Head of caudate nucleus (tissue), 42 donors: ENCODE data around the gene ZC3H12A.

ENCODE experiments used
- DNase-seq, 42 donors: peaks; one replicate each; pipeline versions ENCODE4 v3.0.0 to v3.0.0-alpha.2; 2020 to 2021; ENCODE audit warnings: mixed read lengths in 7 of 42
- intact Hi-C: fragments of 100-400 bp; cut with DNase I; formaldehyde crosslinking; loops from one replicate; pipeline ENCODE4 v1.15.0; 2022

The ZC3H12A gene

GRCh38 chr1:37448691-37449417 lies 25.5 kb upstream of the ZC3H12A start:
- DNase-seq = no peak
- intact Hi-C loops = no loop called here

GRCh38 chr1:37449936-37450335 lies 24.4 kb upstream of the ZC3H12A start:
- intact Hi-C loops = no loop called here
- DNase-seq = no peak

GRCh38 chr1:37452416-37452815 lies 22.0 kb upstream of the ZC3H12A start:
- intact Hi-C loops = no loop called here
- no peak for DNase-seq

- intact Hi-C loops = loop anchor here (2.0 kb wide), 1 partner anchor 35 kb away; no protein-coding TSS in a partner anchor
- DNase-seq = no peak
Measured at GRCh38 chr1:37453647-37454046, 20.7 kb upstream of the ZC3H12A start.

GRCh38 chr1:37455516-37455915 lies 18.9 kb upstream of the ZC3H12A start:
- DNase-seq = no peak
- intact Hi-C loops = loop anchor here (2.0 to 5.0 kb wide), 2 partner anchors 33 to 227 kb away; no protein-coding TSS in a partner anchor

GRCh38 chr1:37456614-37457013 lies 17.8 kb upstream of the ZC3H12A start:
- intact Hi-C loops = loop anchor here (5.0 kb wide), 1 partner anchor 226 kb away; no protein-coding TSS in a partner anchor

GRCh38 chr1:37458551-37458950 lies 15.8 kb upstream of the ZC3H12A start:
- intact Hi-C loops = loop anchor here (5.0 kb wide), 1 partner anchor 224 kb away; no protein-coding TSS in a partner anchor

More at GRCh38 chr1:37456614-37457013, 17.8 kb upstream of the ZC3H12A start:
- DNase-seq = no peak

GRCh38 chr1:37461698-37462436 lies 12.5 kb upstream of the ZC3H12A start:
- intact Hi-C loops = no loop called here

More at GRCh38 chr1:37458551-37458950, 15.8 kb upstream of the ZC3H12A start:
- DNase-seq = no peak

GRCh38 chr1:37464443-37464842 lies 9.9 kb upstream of the ZC3H12A start:
- intact Hi-C loops = no loop called here
- no peak for DNase-seq

More at GRCh38 chr1:37461698-37462436, 12.5 kb upstream of the ZC3H12A start:
- DNase-seq = no peak

GRCh38 chr1:37465593-37466517 lies 8.5 kb upstream of the ZC3H12A start:
- DNase-seq = no peak

GRCh38 chr1:37468037-37468436 lies 6.3 kb upstream of the ZC3H12A start:
- DNase-seq = no peak
- intact Hi-C loops = no loop called here

More at GRCh38 chr1:37465593-37466517, 8.5 kb upstream of the ZC3H12A start:
- intact Hi-C loops = no loop called here

GRCh38 chr1:37469386-37469785 lies 5.0 kb upstream of the ZC3H12A start:
- intact Hi-C loops = no loop called here
- no peak for DNase-seq

- peak; percentile 39 to 94 (median 72) for DNase-seq
- intact Hi-C loops = no loop called here
Measured at GRCh38 chr1:37471345-37472231, 2.8 kb upstream of the ZC3H12A start.

GRCh38 chr1:37472281-37472680 lies 2.1 kb upstream of the ZC3H12A start:
- intact Hi-C loops = no loop called here
- DNase-seq = peak in 3 of 42 donors; percentile 22 to 31 (median 28)

GRCh38 chr1:37472994-37473393 lies 1.4 kb upstream of the ZC3H12A start:
- intact Hi-C loops = no loop called here

GRCh38 chr1:37473431-37474045 lies 842 bp upstream of the ZC3H12A start:
- peak in 2 of 42 donors; percentile 6 to 26 for DNase-seq
- intact Hi-C loops = no loop called here

More at GRCh38 chr1:37472994-37473393, 1.4 kb upstream of the ZC3H12A start:
- peak in 1 of 42 donors; percentile 1 for DNase-seq

- intact Hi-C loops = no loop called here
- DNase-seq = peak in 3 of 42 donors; percentile 9 to 34 (median 21)
Measured at GRCh38 chr1:37474697-37475379, 458 bp downstream of the ZC3H12A start.
